Measurements from ENCODE around the gene KANK4.

Gene KANK4

DNA sequence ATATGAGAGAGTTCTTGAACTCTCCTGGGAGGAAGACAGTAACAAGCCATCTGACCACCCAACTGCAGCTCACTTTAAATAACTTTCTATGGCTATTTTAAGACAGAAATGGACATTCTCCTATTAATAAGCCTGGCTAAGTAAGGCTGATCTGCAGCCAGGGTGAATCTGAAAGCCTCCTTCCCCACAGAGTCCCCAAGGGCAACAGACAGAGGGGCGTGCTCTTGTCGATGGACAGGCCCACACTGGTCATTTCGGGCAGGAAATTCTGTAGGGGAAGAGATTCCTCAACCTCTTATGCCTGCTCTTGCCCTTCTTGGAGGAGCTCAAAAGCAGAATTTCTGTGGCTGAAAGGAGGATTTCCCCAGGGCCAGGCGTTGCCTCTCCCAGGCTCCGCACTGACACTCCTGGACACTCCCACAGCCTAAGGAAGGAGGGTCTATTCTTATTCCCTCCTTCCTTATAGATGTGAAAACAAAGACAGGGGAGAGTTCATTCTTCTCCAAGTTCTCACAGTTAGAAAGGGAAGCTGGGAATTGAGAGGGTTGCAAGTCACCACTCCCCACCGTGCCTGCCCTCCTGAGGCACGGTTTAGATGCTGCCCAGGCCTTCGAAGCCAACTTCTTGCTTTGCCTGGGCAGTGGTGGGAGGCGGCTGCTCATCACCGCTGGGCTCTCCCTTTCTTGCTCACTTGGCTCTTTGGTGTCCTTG lies 17.9 kb upstream of the KANK4 start:
- no peak for DNase-seq

DNA sequence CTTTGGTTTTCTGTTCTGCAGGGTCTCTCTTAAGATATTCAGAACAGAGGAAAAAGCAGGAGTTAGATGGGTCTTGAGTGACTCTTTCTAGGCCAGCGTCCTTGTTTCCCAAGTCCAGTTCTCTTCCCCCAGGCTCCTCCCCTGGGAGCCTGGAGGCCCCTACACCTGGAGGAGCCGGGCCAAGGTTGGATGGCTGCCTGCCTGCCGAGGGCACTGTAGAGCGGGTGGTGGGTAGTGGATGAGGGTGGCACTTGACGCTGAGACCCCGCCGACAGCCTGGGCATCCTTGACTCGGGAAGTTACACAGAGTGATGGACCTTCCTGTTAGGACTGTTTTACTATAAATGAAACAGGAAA lies 17.4 kb upstream of the KANK4 start:
- no peak for DNase-seq

DNA sequence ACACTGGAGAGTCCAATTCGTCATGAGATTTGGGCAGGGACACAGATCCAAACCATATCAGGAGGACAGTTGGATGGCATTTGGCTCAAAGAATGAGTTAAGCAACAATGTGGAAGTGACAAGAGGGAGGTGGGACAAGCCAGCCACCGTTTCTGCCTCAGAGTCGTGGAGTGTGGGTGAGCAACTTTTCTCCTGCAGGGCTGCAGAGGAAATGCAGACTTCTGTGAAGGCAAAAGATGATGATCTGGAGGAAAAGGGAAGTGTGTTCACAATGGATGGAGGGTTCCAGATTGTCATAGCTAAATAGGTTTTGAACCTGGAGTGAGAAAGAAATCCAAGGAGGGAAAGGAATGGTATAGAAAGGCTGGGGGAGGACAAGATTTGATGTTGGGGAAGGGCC lies 16.4 kb upstream of the KANK4 start:
- DNase-seq: no peak

DNA sequence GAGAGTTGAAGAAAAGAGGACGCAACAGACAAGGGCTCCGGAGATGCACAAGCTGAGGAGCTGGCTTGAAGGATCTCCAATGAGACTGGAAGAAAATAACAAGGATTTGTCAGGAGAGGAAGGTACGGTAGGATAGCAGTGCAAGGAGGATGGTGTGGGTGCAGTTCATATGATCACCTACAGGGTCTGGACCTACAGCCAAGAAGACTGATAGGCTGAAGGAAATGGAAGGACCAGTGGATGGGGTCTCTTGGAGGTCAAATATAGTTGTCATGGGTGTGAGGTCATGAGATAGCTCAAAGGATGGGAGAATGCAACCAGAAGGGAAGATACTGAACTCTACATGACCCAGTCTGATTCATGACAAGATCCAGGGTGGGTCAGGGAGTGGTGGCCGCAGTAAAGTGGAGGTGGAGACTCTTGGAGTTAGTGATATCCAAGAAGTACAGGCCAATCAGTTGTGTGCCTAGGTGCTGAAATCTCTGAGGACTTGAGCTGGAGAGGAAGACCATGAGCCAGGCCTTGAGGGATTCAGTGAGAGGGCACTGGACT lies 15.3 kb upstream of the KANK4 start:
- no peak for DNase-seq

DNA sequence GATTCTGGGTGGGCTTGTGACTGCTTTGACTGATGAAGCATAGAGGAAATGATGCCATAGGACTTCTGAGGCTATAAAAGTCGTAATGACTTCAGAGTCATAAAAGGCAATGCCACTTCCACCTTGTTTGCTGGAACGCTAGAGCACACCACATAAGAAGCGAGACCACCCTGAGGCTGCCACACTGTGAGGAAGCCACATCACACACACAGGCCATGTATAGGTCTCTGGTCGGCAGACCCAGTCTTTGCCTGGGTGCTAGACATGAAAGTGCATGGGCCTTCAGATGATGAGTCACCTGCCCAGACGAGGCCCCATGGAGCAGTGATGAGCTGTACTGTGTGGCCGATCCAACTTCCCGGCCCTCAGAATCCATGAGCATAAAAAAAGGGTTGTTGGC lies 14.2 kb upstream of the KANK4 start:
- DNase-seq: no peak

DNA sequence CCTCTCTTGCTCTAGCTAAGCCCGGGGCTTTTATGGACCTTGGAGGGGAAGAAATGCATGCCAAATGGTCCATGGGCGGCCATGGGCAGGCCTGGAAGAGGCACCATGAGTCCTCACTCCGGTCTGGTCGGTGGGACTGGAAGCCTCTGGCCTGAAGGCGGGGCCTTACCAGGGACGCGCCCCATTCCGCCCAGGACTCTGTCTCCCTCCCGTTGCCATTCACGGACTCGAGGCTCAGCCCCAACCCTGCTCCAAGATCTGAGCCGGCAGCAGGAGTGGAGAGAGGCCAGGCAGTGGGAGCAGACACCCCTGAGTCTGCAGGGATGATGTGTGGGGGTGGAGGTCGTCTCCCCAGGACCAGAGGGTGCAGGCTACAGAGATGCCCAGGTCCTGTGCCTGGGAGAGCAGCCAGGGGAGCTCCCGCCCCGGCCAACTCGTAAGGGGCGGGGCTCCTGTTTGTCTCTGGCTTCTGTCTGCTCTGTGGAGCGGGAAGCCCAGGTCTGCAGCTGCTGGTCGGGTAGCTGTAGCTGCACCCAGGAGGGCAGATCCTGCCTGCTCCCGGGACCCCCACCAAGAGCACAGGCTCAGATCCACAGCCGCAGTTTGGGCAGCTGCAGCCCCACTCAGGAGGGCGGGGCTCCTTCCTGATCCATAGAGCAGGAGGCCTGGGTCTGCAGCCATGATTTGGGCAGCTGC lies 8.3 kb upstream of the KANK4 start:
- DNase-seq: no peak

DNA sequence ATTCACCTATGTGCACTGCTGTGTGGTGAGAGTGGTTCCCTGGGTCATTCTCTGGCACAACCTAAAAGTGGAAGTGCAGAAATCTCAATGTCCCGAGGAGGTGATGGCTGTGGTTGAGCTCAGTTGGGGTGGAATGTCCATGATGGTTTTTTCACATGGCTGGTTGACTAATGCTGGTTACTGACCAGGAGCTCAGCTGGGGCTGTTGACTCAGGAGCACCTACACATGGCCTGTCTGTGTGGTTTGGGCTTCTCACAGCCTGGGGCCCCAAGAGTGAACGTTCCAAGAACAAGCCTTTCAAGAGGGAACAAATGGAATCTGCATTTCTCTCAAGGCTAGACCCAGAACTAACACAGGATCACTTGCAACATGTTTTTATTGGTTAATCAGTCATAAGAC lies 6.4 kb upstream of the KANK4 start:
- no peak for DNase-seq

DNA sequence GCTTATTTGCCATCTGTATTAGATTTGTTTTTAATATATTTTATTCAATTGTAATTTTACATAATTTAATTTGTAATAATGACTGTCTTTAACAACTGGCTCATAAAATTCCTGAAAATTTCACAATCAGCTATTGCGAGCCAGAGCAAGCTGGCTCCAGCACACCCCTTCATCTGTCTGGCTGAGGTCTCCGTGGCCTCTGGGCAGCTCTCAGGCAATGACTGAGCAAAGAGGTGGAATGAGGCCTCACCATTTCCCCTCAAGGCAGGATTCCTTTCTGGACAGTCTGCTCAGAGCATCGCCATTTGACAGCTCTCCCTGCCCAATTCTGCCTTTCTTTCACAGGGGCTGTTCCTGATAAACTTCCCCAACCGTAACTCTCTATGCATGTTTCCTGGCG lies 5.8 kb upstream of the KANK4 start:
- DNase-seq: no peak

DNA sequence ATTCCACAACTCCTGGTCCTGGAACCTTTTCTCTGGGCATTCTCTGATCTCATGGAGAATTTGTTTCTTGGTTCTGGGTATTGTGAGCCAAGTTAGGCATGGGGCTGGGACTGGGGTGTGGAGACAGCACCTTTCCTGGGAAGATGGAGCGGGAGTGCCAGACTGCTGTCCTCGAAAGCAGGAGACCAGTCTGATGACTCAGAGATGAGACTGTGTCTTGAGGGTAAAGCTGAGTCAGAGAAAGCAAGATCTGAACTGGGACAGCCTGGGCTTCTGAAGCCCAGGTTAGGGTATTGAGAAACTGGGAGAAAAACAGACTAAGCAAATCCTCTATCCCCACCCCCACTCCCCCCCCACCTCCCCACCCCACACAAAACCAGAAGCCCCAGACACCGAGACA lies 2.2 kb upstream of the KANK4 start:
- DNase-seq: no peak

DNA sequence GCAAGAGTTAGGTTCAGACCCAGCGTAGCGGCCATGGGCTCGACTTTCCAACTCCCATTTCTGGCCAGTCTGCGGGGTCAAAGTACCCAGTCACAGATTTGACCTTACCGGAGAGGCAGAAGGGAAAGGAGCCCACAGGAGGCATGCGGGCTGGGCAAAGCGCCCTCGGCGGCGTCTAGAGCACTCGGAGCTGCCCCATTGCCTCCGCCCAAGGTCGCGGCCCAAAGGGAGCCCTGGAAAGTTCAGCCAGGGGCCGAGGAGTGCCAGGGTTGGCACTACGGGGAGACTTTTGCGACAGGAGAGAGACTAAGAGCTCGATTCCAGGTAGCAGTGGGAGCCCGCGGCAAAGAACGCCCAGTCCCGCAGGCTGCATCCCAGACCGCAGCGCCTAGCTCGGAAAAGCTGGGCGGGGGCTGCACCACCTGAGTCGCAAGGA lies 896 bp downstream of the KANK4 start:
- DNase-seq: no peak

DNA sequence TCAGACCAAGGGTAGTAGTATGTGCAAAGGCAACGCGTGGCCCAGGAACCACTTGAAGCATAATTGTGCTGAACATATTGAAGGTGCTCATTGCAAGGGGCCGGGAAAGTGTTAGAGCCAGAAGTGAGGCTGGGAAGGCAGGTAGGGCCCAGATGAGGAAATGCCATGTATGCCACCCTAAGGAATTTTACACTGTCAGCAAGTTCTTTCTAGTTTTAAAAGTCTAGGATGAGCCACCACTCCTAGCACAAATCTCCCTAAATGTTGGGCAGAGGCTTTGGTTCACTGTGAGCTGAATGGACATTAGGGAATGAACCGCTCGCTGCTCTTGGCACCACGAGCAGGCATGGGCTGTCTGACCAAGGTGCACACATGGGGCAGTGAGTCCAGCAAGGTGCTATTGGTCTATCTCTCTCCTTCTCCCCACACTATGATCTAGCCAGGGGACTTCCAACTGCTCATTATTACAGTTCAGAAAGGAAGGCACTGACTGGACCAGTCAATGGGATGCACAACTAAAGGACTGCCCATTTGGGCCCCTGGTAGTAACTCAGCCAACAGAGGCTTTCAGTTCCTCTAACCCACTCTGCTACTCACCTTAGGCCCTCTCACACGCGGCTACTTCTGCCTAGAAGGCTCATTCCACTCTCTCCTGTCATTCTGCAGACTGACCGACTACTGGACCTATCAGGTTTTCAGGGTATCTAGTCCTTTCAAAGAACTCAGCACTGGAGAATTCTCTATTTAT lies 2.0 kb downstream of the KANK4 start:
- DNase-seq: no peak

DNA sequence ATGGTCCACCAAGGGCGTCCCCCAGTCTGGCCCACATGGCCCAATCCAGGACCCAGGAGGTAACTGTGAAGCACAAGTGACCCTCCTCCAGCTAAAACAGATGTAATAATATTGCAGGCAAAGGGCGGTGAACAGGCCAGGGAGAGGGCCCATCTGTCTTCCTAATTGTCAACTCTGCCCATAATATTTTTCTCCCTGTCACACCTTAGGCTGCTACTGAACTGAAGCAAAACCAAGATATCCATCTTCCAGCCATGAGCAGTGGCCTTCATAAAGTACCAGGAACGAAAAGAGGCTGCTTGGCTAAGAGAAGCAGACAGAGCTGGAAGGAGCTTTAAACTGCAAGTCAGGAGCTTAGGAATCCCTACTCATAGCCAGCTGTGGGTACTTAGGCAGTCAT lies 3.1 kb downstream of the KANK4 start:
- no peak for DNase-seq

DNA sequence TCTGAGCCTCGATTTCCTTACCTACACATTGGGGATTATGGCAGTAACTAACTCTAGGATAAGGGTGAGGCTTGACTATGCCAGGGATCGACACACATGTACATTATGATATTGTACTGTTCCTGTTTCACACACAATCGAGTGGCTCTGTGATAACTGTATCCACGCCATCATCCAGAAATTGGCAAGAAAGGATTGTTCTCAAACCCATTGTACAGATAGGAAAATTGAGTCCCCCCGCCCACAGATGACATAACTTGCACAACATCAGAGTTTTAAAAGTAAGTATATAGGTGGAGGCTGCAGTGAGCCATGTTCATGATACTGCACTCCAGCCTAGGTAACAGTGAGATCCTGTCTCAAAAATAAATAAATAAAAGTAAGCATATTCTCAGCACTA lies 3.8 kb downstream of the KANK4 start:
- no peak for DNase-seq

DNA sequence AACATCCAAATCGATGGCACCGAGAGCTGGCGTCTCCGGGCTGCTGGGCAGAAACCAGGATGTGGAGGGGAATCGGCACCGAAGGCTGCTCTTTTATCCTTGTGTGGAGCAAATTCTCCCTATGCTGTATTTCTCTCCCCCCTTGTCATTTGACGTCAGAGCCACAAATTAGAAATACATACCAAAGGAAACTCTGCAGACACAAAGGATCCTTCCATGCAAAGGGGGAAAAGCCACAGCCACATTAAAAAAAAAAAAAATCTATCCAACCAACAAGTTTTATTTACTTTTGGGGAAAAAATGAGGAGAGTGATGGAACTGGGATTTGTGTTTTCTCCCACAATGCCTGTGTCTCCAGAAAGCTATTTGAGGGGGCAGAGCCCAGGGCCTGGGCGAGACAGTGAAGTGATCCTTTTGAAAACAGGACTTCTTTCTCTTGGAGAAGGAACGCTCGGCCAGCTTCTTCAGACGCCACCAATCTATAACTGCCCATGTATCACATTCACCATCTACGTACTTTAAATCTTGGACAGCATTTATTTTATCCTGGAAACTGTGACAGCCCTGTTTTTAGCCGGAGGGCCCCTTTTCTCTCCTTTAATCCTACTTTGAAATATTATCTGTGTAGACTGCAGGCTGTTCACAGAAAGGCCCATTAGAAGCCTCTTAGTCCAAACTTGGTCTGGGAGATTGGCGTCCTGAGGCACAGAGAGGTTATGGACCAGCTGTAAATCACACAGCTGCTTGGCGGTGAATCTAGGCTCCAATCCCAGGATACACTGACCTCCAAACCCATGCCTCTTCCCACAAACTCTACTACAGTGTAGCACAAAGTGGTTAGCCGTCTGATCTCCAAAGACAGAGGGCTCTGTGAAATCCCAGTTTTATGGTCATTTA lies 4.5 kb downstream of the KANK4 start:
- DNase-seq: no peak

DNA sequence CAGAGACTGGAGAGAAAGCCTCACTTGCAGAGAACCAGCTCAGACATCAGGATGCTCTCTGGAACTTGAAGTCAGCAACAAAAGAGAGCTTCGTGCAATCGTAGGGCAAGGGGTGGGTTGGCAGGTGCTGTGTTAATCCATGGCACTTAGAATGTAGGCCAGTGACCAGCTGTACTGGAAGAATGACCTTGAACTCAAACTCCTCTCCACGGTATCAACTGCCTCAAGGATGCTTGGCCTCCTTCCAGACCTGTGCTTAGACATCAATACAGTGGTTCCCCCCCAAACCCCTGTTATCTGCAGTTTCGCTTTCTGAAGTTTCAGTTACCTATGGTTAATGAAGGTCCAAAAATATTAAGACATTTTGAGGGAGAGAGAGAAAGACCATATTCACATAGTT lies 6.5 kb downstream of the KANK4 start:
- DNase-seq: peak; percentile 20

DNA sequence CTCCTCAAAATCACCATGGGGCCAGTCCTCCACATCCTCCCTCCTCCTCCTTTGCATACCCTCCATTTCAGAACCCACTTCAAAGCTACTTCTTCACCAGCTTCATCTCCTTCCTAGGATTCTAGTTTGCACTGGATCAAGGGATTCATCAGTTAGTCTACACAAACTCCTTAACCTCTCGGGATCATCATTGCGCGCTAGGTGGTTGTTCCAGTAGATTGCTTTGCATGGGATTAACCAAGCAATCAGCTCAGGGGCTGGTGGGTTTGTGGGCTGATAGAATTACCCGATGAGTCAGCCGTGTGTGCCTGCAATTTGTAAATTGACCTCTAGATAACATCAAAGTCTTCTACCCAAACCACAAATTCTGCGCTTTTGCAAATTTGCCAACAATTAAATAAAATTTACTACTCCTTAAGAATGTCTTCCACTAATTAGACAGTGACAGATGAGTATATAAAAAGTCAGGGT lies 7.7 kb downstream of the KANK4 start:
- DNase-seq: peak; percentile 32

DNA sequence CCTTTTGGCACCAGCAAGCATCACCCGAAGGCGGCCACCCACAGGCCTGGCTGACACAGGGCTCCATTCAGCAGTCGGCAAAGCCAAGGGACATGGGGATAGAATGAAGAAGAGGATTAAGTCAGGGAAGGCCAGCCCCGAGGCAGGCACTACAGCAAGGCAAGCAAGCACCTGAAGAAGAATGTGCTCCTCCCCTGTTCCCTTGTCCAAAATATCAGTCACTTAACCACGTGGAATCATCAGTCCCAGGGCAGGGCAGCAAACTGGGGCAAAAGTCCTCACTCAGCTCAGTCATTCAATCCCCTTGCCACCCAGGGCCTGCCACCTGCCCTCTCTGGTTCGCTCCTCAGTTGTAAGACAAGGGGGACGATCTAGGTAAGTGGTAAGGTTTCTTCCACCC lies 9.3 kb downstream of the KANK4 start:
- no peak for DNase-seq

DNA sequence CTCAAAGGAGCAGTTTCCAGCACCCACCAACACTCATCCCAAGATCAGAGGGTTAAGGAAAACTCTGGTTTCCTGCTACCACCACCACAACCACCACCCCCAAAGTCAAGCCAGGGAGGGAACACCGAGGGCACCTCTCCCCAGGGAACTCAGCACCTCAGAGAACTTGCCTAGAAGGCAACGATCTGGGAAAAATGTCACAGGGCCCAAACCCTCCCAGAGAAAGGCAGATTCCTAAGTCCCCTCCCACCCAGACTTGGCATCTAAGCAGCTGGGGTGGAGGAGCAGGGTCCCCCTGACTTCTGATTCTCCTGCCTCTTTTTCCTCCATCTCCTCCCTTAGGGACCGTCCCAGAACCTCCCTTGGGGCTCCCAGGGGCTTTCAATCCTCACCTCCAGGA lies 10.6 kb downstream of the KANK4 start:
- no peak for DNase-seq

DNA sequence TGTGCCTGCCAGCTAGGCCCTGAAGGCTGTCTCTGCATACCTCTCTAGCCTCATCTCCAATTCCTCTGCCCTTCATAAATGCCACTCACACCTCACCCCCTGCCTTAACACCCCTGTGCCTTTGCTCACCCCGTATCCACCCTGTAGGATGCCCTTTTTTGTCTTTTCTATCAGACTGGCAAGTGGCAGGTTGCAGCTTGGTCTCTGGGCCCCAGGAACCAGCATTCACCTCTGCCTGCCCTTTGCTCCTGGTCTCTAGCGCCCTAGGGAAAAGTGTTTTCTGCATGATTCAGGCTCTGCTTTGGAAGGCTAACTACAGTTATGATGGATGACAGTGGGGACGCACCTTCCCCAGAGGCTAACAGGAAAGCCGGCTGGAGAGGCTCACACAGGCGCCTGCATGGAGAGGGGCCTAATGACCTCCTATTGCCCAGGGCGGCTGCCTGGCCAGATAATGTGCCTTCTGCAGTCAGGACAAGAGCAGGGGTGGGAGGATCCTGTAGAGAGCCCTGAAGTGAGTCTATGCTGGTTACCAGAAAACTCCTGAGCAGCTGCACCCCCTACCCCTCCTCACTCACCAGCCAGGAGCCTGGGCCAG lies 11.2 kb downstream of the KANK4 start:
- no peak for DNase-seq

DNA sequence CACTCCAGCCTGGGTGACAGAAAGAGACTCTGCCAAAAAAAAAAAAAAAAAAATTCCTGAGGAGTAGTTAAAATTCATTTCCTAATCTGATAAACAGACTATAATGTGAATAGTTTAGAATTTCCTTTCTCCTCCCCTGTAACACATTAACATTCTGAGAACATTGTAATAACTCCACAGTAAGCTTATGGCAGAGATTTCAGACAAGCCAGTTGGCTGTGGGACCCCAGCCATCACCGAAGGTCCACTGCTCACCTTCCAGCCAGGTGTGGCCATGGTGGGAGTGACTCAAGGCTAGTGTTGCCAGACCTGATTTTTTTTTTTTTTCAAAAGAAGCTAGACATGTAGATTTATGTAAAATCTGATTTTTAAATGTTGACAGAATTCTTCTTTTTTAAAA lies 11.8 kb downstream of the KANK4 start:
- DNase-seq: no peak

DNA sequence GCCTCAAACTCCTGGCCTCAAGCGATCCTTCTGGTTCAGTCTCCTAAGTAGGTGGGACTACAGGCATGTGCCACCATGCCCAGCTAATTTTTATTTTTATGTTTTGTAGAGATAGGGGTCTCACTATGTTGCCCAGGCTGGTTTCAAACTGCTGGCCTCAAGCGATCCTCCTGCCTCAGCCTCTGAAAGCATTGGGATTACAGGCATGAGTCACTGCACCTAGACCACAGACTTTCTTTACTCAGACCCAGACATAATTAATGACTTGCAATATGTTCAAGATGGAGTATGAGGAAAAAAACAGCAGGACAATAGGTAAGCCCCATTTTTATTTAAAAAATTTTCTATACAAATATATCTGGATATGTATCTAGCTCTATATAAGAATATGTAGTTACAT lies 13.2 kb downstream of the KANK4 start:
- DNase-seq: no peak

DNA sequence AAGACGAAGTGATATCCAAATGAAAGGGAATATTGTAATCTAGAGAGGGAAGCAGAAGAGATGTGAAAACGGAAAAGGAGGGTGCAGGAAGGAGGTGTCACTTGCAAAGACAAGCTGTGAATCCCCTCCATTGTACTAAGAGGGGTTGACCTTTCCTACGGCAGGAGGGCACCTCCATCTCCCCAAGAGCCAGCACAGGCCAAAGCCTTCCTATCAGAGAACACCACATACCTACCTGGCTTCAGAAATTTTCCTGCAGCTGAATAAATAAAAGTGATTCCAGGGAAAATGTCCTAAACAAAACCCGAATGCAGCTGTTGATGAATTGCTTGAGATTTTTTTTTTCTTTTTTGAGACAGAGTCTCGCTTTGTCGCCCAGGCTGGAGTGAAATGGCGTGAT lies 14.3 kb downstream of the KANK4 start:
- DNase-seq: no peak
